Activated CD4-positive, alpha-beta T cell treated with anti-CD3 and anti-CD28 coated beads, Interleukin-2, amount 50 U/mL, for 1 hour (primary cell): Measurements from ENCODE around the gene PIAS4.
"Not testable (repeated sequence)": the region's sequence is repeated elsewhere in the genome, so short reads cannot be mapped to it uniquely, and the experiment has no call there.

Experiments used
- DNase-seq: peaks from one replicate; pipeline ENCODE4 v3.0.0-alpha.2; 2020

Gene PIAS4

DNA sequence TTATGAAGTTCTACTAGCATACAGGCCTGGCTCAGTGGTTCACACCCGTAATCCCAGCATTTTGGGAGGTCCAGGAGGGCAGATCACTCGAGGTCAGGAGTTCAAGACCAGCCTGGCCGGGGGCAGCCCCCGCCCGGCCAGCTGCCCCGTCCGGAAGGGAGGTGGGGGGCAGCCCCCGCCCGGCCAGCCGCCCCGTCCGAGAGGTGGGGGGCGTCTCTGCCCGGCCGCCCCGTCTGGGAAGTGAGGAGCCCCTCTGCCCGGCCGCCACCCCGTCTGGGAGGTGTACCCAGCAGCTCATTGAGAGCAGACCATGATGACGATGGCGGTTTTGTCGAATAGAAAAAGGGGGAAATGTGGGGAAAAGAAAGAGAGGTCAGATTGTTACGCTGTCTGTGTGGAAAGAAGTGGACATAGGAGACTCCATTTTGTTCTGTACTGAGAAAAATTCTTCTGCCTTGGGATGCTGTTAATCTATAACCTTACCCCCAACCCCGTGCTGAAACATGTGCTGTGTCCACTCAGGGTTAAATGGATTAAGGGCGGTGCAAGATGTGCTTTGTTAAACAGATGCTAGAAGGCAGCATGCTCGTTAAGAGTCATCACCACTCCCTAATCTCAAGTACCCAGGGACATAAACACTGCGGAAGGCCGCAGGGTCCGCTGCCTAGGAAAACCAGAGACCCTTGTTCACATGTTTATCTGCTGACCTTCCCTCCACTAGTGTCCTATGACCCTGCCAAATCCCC, 8.7 kb upstream of the PIAS4 start:
- DNase-seq, result not testable (repeated sequence)

DNA sequence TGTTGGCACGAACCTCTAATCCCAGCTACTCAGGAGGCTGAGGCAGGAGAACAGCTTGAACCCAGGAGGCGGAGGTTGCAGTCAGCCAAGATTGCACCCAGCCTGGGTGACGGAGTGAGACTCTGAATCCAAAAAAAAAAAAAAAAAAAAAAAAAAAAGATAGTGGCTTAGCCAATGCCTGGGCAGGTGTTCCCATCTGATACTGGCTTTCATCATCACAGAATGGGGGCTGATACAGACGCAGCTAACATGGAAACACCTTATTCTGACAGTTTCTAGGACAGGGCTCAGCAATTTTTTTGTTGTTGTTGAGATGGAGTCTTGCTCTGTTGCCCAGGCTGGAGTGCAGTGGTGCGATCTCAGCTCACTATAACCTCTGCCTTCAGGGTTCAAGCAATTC, 6.7 kb upstream of the PIAS4 start:
- DNase-seq, result not testable (repeated sequence)

DNA sequence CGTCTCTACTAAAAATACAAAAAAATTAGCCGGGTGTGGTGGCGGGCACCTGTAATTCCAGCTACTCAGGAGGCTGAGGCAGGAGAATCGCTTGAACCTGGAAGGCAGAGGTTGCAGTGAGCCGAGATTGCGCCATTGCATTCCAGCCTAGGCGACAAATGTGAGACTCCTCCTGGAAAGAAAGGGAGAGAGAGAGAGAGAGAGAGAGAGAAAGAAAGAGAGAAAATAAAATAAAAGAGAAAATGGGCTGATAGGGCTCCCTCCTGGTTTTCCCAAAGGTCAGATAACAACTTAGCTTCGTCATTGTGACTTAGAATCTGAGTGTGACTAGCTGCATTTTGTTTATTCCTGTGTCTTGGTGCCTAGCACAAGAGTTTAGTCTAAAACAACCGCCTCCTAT, 2.1 kb upstream of the PIAS4 start:
- not testable (repeated sequence) for DNase-seq

DNA sequence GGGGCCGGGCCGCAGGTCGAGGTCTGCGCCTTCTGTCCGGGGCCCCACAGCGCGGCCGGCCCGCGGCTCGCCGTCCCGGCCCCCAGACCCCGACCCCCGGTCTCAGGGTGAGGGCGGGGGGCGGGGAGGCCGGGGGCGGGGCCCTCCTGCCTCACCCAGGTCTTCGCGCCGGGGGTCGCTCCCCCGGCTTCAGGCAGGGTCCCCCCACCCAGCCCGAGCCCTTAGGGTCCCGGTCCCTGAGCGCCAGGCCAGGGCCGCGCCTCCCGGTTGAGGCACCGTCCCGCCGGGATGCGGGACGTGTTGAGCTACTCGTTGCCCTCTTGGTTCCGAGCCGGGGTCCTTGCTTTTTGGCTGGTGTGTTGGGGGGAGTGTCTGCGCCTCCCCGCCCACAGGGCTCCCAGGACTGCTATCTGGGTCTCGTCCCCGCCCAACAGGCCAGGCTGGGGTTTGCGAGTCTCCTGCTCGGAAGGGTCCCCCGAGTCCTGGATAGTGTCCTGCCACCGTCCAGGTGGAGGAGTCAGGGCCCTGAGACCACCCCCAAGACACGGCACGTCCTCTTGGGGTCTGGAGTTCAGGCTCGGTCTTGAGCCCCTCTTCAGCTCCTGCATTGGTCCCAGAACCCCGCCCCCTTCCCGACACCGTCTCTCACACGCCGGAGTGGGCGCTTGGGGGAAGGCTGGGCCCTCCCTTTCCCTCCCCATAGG, 452 bp downstream of the PIAS4 start:
- DNase-seq, result peak; percentile 19

DNA sequence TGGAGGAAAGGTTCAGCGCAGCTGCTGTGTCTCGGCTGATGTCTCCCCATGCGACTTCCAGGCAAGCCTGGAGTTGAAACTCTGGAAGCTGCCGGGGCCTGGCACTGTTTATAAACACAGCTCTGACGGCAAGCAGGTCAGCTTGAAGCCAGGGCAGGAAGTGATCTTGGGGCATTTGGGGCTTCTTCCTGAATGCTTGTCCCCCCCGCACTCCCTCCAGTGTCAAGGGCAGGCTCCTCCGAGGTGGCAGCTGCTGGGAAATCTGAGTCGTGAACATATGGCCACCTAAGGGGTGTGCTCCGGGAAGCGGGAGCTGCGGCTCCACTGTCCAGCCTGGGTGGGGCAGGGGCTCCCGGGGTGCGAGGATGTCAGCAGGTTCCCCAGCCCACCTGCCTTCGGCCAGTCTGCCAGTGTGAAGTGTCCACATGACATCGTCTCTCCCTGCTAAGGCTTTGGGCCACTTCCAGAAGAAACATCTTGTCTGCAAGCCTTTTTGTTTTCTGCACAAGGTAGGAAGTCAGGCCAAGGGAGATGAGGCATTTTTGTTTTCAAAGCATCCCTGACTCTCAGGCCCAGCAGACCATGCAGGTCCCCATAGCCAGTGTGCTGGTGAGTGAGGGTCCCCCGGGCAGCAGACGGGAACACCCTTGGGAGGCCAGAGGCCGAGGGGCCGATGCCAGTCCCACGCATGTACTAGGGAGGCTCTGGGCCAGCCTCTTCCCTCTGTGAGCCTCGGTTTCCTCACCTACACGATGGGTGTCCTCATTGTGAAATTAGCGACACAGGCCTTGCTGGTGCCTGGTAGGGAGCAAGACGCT, 2.7 kb downstream of the PIAS4 start:
- no peak for DNase-seq

DNA sequence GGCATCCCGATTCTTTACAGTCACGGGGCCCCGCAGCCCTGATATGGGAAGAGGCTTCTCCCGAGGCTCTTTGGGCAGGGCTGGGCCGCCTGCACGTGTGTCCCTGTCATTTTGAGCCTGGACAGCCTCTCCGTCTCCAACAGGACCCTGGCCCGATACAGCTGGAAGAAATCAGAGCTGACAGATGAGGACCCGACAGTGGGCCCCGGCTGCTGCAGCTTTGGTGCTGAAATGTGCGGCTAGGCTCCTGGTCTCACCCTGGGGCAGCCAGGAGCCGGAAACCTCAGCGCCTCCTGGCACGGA, 3.2 kb downstream of the PIAS4 start:
- no peak for DNase-seq

DNA sequence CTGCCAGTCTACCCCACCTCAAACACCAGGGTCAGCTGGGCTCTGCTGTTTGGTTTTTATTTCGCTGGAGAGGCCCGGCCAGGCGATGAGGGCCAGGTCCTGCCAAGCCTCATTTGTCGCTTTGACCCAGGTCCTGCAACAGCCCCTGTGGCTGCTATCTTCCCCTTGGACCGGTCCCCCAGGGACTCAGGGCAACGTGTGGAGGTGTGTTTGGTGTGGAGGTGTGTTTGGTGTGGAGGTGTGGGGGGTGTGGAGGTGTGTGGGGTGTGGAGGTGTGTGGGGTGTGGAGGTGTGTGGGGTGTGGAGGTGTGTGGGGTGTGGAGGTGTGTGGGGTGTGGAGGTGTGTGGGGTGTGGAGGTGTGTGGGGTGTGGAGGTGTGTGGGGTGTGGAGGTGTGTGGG, 3.9 kb downstream of the PIAS4 start:
- not testable (repeated sequence) for DNase-seq

DNA sequence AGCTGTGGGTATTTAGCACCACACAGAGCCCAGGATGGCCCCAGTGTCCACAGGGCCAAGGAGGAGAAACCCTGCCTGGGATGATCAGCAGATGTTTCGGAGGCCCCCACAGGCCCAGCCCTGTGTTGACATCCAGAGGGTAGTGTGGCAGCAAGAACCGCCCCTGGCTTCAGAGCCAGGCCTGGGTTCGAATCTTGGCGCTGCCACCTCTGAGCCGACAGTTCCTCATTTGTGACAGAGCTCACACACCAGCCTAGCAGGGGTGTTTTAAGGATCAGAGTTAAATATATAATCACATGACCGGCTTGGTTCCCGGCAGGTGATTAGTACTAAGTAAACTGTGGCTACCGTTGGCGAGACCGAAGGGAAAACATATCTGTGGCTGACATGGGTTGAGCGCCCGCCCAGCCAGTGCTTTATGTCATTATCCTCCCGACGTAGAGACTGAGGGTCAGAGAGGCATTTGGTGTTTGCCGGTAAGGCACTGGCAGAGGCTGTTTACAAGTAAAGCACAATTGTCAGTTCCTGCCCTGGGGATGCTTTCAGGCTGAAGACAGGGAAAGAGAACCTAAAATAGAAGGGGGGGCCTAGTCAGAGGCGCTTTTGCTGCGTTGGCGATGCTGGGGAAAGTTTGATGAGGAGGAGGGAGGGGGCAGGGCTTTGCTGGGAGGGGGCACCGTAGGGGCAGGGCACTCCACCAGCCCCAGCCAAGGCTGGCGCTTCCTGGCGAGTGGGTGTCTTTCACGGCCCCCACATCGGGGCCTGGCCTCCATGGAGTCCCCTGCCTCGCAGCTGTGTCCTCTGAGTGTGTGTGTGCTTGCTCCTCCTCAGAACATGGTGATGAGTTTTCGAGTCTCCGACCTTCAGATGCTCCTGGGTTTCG, 4.8 kb downstream of the PIAS4 start:
- no peak for DNase-seq

DNA sequence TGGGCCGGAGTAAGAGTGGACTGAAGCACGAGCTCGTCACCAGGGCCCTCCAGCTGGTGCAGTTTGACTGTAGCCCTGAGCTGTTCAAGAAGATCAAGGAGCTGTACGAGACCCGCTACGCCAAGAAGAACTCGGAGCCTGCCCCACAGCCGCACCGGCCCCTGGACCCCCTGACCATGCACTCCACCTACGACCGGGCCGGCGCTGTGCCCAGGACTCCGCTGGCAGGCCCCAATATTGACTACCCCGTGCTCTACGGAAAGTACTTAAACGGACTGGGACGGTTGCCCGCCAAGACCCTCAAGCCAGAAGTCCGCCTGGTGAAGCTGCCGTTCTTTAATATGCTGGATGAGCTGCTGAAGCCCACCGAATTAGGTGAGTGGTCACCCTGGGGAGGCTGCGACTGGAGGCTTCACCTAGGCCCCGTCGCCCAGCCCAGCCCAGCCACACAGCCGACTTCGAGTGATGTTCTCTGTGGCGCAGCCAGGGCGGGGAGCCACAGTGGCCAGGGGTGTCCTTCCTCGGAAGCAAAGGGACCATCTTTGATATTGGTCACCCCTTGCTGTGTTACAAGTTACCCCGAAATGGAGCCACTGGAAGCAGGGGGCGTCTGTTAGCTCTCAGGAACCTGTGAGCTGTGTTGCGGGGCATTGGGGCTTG, 5.6 kb downstream of the PIAS4 start:
- no peak for DNase-seq

DNA sequence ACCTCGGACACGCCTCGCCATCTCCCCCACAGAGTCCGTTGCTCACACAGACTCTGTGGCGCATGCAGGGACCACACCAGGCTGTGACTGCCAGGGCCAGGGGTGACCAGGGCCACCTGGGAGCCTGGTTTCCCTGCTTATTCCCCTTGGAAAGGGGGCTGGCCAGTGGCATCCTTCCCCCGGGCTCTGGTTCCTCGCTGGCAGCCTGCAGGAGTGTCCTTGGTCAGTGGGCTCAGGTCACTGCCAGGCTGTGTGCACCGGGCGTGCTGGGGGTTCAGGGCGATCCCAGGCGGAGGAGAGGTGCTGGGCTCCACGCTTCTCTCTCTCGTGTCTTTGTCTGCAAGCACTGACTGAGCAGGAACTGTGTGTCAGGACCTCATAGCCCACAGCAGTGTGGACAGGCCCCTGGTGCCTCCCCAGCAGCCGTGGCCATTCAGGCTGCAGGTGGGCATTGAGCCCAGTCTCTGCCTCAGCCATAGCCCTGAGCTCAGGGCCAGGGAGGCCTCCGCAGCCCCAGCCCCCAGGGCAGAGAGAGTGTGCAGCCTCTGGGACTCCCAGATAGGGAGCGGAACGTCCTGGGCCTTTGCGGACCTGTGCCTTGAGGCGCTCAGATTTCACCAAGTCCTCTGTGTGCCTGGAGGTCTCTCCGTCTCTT, 6.5 kb downstream of the PIAS4 start:
- no peak for DNase-seq

DNA sequence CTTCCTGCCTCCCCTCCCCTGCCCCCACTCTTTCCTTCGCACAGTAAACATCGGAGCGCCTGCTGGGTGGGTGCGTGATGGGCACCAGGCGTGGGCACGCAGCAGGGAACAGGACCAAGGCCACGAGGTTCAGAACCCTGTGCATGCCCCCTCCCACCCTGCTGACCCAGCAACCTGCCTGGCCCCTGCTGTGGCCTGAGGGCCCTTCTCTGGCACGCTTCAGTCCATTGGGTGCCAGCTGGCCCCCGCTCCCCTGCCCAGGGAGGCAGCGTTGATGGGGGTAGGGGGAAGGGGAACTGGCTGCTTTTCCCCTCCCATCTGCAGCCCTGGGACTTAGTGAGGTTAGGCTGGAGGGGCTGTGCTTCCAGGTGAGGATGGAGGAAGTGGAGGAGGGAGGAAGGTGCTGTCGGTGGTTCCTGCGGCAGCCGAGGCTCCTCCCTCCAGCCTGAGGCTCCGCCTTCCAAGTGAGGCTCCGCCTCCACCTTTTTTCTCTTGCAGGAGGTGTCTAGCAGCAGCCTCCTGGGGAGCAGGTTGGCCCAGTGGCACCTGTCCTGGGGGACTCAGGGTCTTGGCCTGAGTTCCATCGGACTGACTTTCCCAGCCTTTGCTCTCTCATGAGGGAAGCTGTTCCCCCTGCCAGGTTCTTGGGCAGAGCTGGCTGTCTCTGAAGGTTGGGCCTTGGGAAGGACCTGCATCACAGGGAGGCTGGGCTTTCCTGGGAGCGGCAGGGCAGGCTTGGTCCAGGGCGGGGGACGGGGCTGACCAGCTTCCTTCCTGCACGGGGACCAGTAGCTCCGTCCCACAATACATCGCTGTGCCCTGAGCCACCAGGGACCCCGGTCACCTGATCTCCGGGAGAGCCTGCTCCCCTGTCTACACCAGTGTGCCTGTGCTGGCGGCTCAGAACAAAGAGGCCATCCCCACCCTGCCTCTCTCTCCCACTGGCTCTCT, 7.3 kb downstream of the PIAS4 start:
- peak; percentile 32 for DNase-seq

DNA sequence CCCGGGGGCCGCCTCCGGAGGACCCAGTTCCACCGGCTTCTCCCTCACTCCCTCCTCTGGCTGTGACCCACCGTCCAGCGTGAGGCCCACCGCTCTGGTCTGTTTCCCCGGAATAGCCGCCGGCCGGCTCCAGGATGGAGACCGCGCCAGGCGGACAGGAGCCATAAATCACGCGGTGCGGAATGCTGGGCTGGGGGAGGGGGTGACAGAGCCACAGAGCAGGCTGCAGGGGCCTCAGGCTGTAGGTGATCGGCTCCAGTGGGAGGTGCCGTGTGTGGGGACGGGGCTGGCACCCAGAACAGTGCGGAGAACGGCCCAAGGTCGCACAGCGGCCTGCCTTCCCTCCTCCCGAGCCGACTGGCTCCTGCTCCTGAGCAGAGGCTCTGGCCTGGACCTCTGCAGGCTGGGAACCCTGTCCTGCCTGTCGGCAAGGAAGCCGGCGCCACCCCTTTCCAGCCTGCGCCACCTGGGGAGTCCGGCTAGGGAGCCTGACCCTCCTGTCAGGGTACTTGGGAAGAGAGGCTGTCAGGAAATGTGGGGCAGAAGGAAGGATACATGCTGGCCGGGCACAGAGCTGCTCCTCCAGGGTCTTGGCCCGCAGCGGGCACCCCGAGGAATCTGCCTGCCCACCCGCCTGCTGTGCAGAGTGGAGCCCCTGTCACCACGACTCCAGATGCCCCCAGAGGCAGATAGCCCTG, 8.3 kb downstream of the PIAS4 start:
- no peak for DNase-seq

DNA sequence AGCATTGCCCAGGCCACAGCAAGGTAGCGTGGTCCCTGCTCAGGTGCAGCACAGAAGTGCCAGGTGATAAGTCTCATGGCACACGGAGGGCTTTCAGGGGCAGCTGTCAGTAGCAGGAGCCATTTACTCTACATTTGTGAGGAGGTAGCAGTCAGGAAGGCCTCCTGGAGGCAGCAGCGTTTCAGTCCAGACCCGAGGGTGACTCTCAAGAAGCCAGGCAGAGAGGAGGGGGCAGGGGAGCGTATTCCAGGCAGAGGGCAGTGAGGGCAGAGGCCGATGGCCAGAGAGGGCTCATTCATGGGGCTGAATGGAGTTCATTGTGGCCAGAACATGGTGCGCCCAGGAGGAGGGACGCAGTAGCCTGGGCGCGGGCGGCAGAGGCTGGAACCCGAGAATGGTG, 8.9 kb downstream of the PIAS4 start:
- DNase-seq, result no peak

DNA sequence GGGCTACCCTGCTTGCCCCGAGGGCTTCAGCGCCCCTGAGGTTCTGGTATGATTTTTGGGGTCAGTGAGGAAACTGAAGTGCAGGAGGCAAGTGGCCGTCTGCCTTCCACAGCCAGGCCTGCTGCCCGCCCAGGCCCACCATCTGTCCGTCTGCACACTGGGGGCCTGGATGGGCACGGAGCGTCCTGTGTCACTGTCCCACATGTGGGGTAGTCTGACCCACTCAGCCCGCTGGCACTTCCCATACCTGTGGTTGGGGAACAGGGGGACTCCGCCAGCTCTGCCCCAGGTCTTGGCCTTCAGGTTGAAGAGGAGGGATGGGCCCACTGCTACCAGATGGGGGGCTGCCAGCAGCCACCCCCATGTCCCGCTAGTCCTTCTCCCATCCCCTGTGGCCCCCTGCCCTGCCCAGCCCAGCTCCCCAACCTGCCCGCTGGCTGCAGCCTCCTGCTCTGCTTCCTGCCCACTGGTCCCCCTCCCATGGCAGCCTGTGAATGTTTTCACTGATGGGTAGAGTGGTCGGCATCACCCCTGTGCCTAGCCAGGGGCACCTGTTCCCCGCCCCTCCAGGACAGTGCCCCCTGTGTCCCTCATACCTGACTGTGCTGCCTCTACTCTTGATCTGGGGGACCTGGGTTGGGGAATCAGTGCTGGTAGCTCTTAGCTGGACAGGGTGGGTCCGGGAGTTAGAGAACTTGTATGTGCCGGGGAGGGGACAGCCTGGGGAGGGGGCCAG, 9.5 kb downstream of the PIAS4 start:
- no peak for DNase-seq

DNA sequence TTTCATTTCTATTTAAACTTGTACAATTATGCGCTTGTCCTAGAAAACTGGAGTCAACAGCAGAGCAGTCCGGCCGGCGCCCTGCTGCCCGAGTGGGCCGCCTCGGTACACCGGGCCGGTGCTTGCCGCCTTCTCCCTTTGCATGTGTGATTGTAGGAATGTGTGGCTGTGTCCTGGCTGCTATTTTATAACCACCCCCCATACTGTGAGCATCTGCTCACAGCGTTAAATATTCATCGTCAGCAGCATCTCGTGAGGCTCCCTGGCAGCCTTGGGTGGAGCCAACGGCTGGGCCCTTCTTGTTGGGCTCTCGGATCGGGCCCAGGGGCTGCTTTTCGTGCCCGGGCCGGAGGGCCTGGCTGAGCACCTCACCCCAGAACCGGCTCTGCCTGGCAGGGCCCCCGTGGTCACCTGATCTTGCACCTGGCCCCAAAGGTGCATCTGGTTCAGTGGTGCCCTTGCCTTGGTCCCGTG, 10.6 kb downstream of the PIAS4 start:
- no peak for DNase-seq

DNA sequence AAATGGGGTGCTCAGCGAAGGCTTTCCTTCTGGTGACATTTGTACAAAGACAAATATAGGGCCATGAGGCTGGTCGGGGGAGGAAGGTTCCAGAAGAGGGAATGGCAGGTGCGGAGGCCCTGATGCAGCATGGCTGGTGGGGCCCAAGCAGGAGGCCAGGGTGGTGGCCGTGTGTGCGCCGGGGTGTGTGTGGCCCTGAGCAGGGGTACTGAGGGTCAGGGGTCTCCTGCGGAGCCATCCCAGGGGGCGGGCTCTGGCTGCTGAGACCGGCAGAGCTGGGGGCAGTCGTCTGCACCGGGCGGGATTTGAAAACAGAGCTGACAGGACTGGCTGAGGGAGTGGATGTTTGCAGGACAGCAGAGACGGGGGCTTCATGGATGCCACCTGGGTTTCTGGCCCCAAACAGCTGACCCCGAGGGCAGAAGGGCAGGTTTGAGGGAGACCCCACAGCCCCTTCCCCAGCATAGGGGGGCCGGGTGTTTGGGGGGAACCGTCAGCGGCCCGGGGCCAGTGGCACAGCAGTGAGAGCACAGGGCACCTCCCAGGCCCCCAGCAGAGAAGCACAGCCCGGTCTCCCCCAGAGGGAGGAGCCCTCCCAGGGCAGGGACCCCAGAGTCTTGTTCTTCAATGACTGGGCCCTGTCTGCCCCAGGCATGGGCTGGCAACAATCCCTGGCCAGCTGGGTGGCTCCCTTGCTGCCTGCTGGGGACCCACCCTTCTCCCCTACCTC, 11.4 kb downstream of the PIAS4 start:
- DNase-seq, result no peak

DNA sequence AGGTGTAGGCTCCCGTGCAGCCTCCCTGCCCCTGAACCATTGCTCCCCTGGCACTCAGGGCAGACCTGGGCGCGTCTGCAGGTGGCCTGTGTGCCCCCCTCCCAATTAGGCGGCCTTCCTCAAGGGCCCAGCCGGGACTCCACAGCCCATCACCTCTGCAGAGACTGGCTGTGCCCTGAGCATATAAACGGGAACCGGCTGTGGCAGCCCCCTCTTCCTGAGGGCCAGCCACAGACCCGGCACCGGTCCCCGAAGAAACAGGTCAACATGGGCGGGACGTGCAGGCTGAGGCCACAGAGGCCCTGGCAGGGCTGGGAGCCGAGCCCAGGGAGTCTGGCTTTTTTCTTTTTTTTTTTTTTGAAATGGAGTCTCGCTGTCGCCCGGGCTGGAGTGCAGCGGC, 12.0 kb downstream of the PIAS4 start:
- DNase-seq, result no peak
